Natural killer cell (primary cell): ENCODE measurements around the gene KRTAP12-1. TPM values are rescaled to one million over a fixed set of nuclear protein-coding genes. Genes with fewer than 3 reads are reported as not detected.

Experiments
- ATAC-seq, 3 donors: fragments of 150-1000 bp in 2 of 3; fragments of 200-7000 bp in 1 of 3; cut with Tn5 transposase; 1 replicate in 1 of 3; 2 replicates in 2 of 3; pipeline ENCODE4 v1.10.0; 2021; ENCODE audit warnings: mild to moderate bottlenecking in 2 of 3, moderate library complexity in 2 of 3
- DNase-seq, 2 donors: peaks; one replicate each; pipeline versions ENCODE4 v3.0.0 to v3.0.0-alpha.2; 2013 to 2021; ENCODE audit warnings: mixed read lengths in 1 of 2
- H3K27ac ChIP-seq: one replicate; pipeline ENCODE4 v1.5.1; 2013; ENCODE audit warnings: mild to moderate bottlenecking, low read length
- H3K27me3 ChIP-seq: one replicate; pipeline ENCODE4 v1.6.1; 2013; ENCODE audit warnings: low read length; ENCODE audit not compliant: control insufficient read depth, insufficient read depth
- H3K36me3 ChIP-seq: one replicate; pipeline ENCODE4 v1.6.1; 2013; ENCODE audit warnings: low read length; ENCODE audit not compliant: control insufficient read depth, insufficient read depth
- H3K4me1 ChIP-seq: one replicate; pipeline ENCODE4 v1.6.1; 2013; ENCODE audit warnings: low read length; ENCODE audit not compliant: control insufficient read depth, insufficient read depth
- H3K4me3 ChIP-seq: one replicate; pipeline ENCODE4 v1.5.1; 2013; ENCODE audit warnings: low read length
- H3K9me3 ChIP-seq: one replicate; pipeline ENCODE4 v1.6.1; 2013; ENCODE audit warnings: low read length; ENCODE audit not compliant: control insufficient read depth, insufficient read depth
- H3K27ac Mint-ChIP-seq, 2 donors: one replicate each; pipeline ENCODE4 v1.8.0; 2022; ENCODE audit warnings: mild to moderate bottlenecking in 2 of 2, mixed read lengths in 2 of 2, moderate library complexity in 1 of 2
- H3K27me3 Mint-ChIP-seq, 2 donors: one replicate each; pipeline ENCODE4 v1.8.0; 2022; ENCODE audit warnings: low read depth in 2 of 2, mixed read lengths in 2 of 2
- H3K36me3 Mint-ChIP-seq: one replicate; pipeline ENCODE4 v1.8.0; 2022; ENCODE audit warnings: mixed read lengths
- H3K4me1 Mint-ChIP-seq, 2 donors: one replicate each; pipeline ENCODE4 v1.8.0; 2022; ENCODE audit warnings: mixed read lengths in 2 of 2
- H3K4me3 Mint-ChIP-seq: one replicate; pipeline ENCODE4 v1.8.0; 2022; ENCODE audit warnings: mild to moderate bottlenecking, moderate library complexity, mixed read lengths
- H3K9me3 Mint-ChIP-seq, 2 donors: one replicate each; pipeline ENCODE4 v1.8.0; 2022; ENCODE audit warnings: mixed read lengths in 2 of 2
- CTCF ChIP-seq: fragments of 200-600 bp; IDR thresholded peaks from one replicate; pipeline ENCODE4 v1.8.0; 2022; ENCODE audit warnings: antibody characterized with exemption
- WGBS: methylation state at CpG from one replicate; pipeline ENCODE4 v1.1.7; 2013; ENCODE audit warnings: missing lambda C conversion rate; ENCODE audit not compliant: insufficient coverage; 5-methylcytosine and 5-hydroxymethylcytosine counted together
- intact Hi-C: fragments of 100-400 bp; cut with micrococcal nuclease; formaldehyde crosslinking; loops from one replicate; pipeline ENCODE4 v1.14.2; 2022
- total RNA-seq, 4 donors: library from RNA; stranded (reverse); fragments of 120-200 nt in 1 of 4; gene quantifications; one replicate each; pipeline versions ENCODE4 v1.2.3 to v1.2.4, GENCODE V29; 2013 to 2022

KRTAP12-1 gene
- total RNA-seq, 3 donors from 2014 or later (not counting 1 experiment from before 2014, with no cell fraction given): not detected

GRCh38 chr21:44684077-44684476, 2.1 kb upstream of the KRTAP12-1 start:
- H3K27ac Mint-ChIP-seq: no peak overlapping the region
- Histone ChIP-seq H3K9me3 (no peaks in the 10 kb centered on the region), H3K27me3 (no peaks in the 10 kb centered on the region), H3K4me3 (no peak overlapping the region), H3K36me3 (no peaks in the 10 kb centered on the region), H3K4me1 (no peaks in the 10 kb centered on the region), H3K27ac (no peak overlapping the region)
- intact Hi-C loops: no loop called here
- peaks cover 25 to 65% of the 10 kb centered on the region in 2 donors for H3K27me3 Mint-ChIP-seq
- DNase-seq (no peak), ATAC-seq (no peak)
- no peaks in the 10 kb centered on the region for H3K9me3 Mint-ChIP-seq
- WGBS: 81% methylated on average over 7 of the region's 7 CpGs
- TF ChIP-seq CTCF: no peak
- H3K36me3 Mint-ChIP-seq: no peaks in the 10 kb centered on the region
- H3K4me3 Mint-ChIP-seq: no peak overlapping the region
- H3K4me1 Mint-ChIP-seq: peaks cover 7 to 13% of the 10 kb centered on the region in 2 donors

GRCh38 chr21:44682580-44683151, 703 bp upstream of the KRTAP12-1 start:
- Mint-ChIP-seq H3K27me3 (peaks cover 20 to 59% of the 10 kb centered on the region in 2 donors), H3K27ac (no peak overlapping the region), H3K4me1 (peaks cover 7 to 13% of the 10 kb centered on the region in 2 donors), H3K4me3 (no peak overlapping the region), H3K36me3 (no peaks in the 10 kb centered on the region), H3K9me3 (no peaks in the 10 kb centered on the region)
- Histone ChIP-seq H3K27me3 (no peaks in the 10 kb centered on the region), H3K27ac (no peak overlapping the region), H3K4me3 (no peak overlapping the region), H3K4me1 (no peaks in the 10 kb centered on the region), H3K9me3 (no peaks in the 10 kb centered on the region), H3K36me3 (no peaks in the 10 kb centered on the region)
- no peak for TF ChIP-seq CTCF
- ATAC-seq (no peak), DNase-seq (no peak)
- WGBS: 82% methylated on average over 15 of the region's 15 CpGs
- intact Hi-C loops: no loop called here

- ATAC-seq: no peak
- Histone ChIP-seq H3K27ac (no peak overlapping the region), H3K27me3 (no peaks in the 10 kb centered on the region), H3K9me3 (no peaks in the 10 kb centered on the region), H3K4me1 (no peaks in the 10 kb centered on the region), H3K4me3 (no peak overlapping the region), H3K36me3 (no peaks in the 10 kb centered on the region)
- no peak for DNase-seq
- Mint-ChIP-seq H3K4me3 (no peak overlapping the region), H3K27me3 (peaks cover 18 to 45% of the 10 kb centered on the region in 2 donors), H3K36me3 (no peaks in the 10 kb centered on the region), H3K9me3 (no peaks in the 10 kb centered on the region), H3K27ac (no peak overlapping the region), H3K4me1 (peaks cover 5 to 7% of the 10 kb centered on the region in 2 donors)
- 84% methylated on average over 11 of the region's 11 CpGs for WGBS
- TF ChIP-seq CTCF: no peak
- intact Hi-C loops: no loop called here
These were observed 811 bp downstream of the KRTAP12-1 start for GRCh38 chr21:44681152-44681551.

GRCh38 chr21:44677881-44678280, 4.1 kb downstream of the KRTAP12-1 start:
- WGBS: 99% methylated on average over 13 of the region's 13 CpGs
- no peak overlapping the region for H3K4me3 Mint-ChIP-seq

More at GRCh38 chr21:44677881-44678280, 4.1 kb downstream of the KRTAP12-1 start:
- intact Hi-C loops: no loop called here
- TF ChIP-seq CTCF: no peak
- Mint-ChIP-seq H3K9me3 (peaks cover 1 to 2% of the 10 kb centered on the region in 2 donors), H3K36me3 (peaks cover 4% of the 10 kb centered on the region), H3K27ac (no peak overlapping the region), H3K4me1 (no peaks in the 10 kb centered on the region), H3K27me3 (peaks cover 26 to 38% of the 10 kb centered on the region in 2 donors)
- no peak overlapping the region for H3K4me3 ChIP-seq
- no peaks in the 10 kb centered on the region for H3K27me3 ChIP-seq
- no peaks in the 10 kb centered on the region for H3K9me3 ChIP-seq
- ATAC-seq: peak in 1 of 3 donors; percentile 19
- no peaks in the 10 kb centered on the region for H3K36me3 ChIP-seq
- H3K4me1 ChIP-seq: no peaks in the 10 kb centered on the region
- no peak for DNase-seq
- H3K27ac ChIP-seq: no peak overlapping the region
